Measurements from ENCODE around the gene ABR. TPM values are rescaled to one million over a fixed set of nuclear protein-coding genes. Genes with fewer than 3 reads are reported as not detected.

Gene ABR
- total RNA-seq, 1 donor from 2014 or later = 147 TPM

Small RNA genes lying within 50 kb of the gene (microRNA-seq; reads per million reads assigned to microRNA genes)
- 1.8 reads per million for gene MIR3183

Other genes with a start within 250 kb of the ABR start
- 18.5 TPM for gene NXN, start 200.2 kb downstream of the ABR start, total RNA-seq
- 17.3 TPM for gene TIMM22, start 182.9 kb downstream of the ABR start, total RNA-seq
- not detected for gene BHLHA9, start 90.5 kb upstream of the ABR start, total RNA-seq
- gene TRARG1, start 99.7 kb upstream of the ABR start, total RNA-seq = 2.2 TPM
- gene YWHAE, start 220.2 kb upstream of the ABR start, total RNA-seq = 640 TPM